22Rv1 (cell line): ENCODE results near the gene MTHFD1L.

Experiments
- CTCF ChIP-seq: fragments of 450-650 bp; IDR thresholded peaks from 2 replicates; pipeline ENCODE4 v1.5.1; 2017; ENCODE audit warnings: mild to moderate bottlenecking
- ZFX ChIP-seq: fragments of 450-650 bp; IDR thresholded peaks from 2 replicates; pipeline ENCODE4 v1.6.1; 2017; ENCODE audit warnings: antibody characterized with exemption, borderline replicate concordance

GRCh38 chr6:150874179-150874578 lies 8.7 kb downstream of the MTHFD1L start:
- TF ChIP-seq CTCF, result no peak
- no peak for TF ChIP-seq ZFX
